Measurements from ENCODE around the gene DFFB.
"Not testable (repeated sequence)": the region's sequence is repeated elsewhere in the genome, so short reads cannot be mapped to it uniquely, and the experiment has no call there.

DFFB gene

DNA sequence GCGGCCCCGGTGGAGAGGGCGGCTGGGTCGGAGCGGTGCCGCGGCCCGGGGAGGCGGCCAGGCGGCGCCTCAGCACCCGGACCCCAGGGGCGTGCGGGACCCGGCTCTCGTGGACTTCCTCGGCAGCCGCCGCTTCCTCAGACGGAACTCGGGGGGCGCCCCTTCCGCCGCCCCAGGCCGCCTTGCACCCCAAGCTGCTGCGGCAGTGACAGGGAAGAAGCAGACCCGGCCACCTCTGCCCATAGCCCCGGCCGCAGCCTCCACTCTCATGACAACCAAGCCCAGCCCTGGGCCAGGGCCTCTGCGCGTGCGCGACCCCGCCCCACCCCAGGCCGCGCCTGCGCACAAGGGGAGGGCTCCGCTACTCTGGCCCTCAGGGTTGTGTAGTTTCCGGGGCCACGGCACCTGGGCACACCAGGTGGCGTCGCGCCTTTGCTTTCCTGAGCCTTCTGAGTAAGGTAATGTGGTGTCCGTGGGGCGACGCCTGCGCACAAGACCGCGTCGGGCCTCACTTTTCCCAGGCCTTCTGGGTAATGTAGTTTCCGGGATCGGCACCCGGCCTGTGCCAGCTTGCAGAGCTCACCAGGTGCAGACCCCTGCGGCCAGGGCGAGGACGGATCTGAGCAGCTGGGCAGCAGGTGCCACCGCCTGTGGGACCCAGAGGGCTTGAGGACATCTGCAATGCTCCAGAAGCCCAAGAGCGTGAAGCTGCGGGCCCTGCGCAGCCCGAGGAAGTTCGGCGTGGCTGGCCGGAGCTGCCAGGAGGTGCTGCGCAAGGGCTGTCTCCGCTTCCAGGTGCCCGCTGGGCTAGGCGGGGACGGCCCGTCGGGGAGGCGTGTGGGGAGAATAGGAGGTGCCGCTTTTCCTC is at the start of gene DFFB, which contains the start of gene CEP104:
Gene DFFB, plus strand, starts transcription at position 554 of the 868 bp plus-strand sequence. Its CDS starts 128 bp downstream, at position 682.
Gene CEP104, minus strand, starts transcription at position 289 of the 868 bp plus-strand sequence. CDS start 4,804 bp downstream, outside the sequence.
- peak; percentile 48 for DNase-seq (ENCODE audit: low read depth)

- no peak for DNase-seq (ENCODE audit: low read depth)
Measured at GRCh38 chr1:3807769-3808168, 49.5 kb upstream of the DFFB start.

- no peak for DNase-seq (ENCODE audit: low read depth)
Measured at GRCh38 chr1:3809680-3810079, 47.6 kb upstream of the DFFB start.

GRCh38 chr1:3810149-3810761 is 47.0 kb upstream of the DFFB start:
- not testable (repeated sequence) for DNase-seq (ENCODE audit: low read depth)

DNA sequence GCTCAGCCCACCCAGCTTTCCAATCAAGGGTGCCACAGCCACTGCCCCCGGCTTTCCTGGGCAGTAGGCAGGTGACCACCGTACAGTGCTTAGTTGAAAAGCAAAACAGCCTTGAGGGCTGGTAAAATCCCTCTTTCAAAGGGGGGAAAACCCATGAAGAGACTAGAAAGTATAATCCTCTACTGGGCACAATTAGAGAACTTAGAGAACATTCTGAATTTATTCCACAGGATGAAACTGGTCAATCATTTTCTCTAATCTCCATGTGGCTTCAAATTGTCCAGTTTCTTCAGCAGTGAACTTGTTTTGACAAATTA is 45.7 kb upstream of the DFFB start:
- DNase-seq (ENCODE audit: low read depth): no peak

- DNase-seq (ENCODE audit: low read depth): no peak
Measured at GRCh38 chr1:3814065-3814464, 43.2 kb upstream of the DFFB start.

GRCh38 chr1:3814771-3815561 is 42.3 kb upstream of the DFFB start:
- no peak for DNase-seq (ENCODE audit: low read depth)

- no peak for DNase-seq (ENCODE audit: low read depth)
Measured at GRCh38 chr1:3816331-3817137, 40.7 kb upstream of the DFFB start.

GRCh38 chr1:3817138-3817740 is 40.0 kb upstream of the DFFB start:
- DNase-seq (ENCODE audit: low read depth): no peak

GRCh38 chr1:3817821-3818597 is 39.3 kb upstream of the DFFB start:
- DNase-seq (ENCODE audit: low read depth): no peak

GRCh38 chr1:3819771-3820200 is 37.5 kb upstream of the DFFB start:
- no peak for DNase-seq (ENCODE audit: low read depth)

- DNase-seq (ENCODE audit: low read depth): no peak
Measured at GRCh38 chr1:3820316-3820715, 37.0 kb upstream of the DFFB start.

- DNase-seq (ENCODE audit: low read depth): no peak
Measured at GRCh38 chr1:3821004-3821403, 36.3 kb upstream of the DFFB start.

DNA sequence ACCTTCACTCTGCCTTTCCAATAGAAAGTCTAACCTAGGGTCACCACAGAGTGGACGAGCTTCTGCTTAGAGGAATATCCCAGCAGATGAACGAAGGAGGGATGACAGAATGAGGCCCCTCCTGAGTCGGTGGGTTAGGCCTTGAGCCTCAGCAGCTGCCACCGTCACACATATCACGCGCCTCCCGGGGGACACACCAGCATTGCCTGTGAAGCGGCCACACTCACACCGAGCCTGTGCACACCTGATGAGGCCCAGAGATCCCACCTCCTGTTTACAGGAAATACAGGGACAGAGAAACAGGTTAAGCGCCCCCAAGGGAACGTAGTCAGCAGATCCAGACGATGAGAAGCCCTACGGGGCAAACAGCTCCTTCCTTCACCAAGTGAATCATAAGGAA is 35.8 kb upstream of the DFFB start:
- no peak for DNase-seq (ENCODE audit: low read depth)

DNA sequence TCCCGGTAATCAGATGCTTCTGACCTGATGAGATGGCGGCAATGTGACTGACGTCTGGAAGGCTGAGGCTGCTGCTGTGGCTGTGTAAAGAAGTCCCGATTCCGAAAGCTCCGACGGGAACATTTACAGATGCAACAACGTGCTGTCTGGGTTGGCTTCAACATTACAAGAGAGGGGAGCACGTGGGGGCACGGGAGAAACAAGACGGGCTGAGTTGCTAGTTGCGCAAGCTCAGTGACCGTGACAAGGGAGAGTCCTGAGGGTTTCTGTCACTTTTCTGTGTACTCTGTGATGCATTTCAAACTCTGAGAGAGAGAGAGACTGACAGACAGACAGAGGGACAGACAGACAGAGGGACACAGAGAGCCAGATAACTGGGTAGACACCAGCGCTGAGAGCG is 35.4 kb upstream of the DFFB start:
- DNase-seq (ENCODE audit: low read depth): no peak

DNA sequence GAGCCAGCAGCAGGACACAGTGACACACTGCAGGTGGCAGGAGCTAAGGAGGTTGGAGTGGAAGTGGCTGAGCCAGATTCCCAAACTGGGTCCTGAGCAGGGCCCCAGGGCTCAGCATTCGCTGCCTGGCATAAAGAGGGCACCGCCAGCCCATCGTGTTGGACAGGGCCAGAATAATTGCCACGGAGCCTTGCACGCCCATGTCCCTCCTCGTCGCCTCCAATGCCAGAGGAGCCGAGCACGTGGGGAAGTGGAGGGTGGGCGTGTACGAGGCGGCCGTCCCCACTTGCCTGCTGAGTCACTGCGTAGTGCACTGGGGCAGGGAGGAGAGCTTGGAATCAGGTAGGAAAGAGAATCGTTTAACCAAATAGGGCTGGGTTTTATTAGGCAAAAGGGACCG is 34.9 kb upstream of the DFFB start:
- no peak for DNase-seq (ENCODE audit: low read depth)

DNA sequence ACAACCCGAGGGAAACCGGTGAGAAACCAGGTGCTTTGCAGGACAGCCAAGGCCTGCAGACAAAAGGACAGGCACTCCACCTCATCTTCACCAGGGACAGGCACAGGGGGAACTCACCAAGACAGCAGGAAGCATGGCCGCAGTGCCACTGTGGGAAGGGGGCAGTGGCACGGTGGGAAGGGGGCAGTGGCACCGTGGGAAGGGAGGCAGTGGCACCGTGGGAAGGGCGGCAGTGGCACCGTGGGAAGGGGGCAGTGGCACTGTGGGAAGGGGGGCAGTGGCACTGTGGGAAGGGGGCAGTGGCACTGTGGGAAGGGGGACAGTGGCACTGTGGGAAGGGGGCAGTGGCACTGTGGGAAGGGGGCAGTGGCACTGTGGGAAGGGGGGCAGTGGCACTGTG is 32.6 kb upstream of the DFFB start:
- no peak for DNase-seq (ENCODE audit: low read depth)

GRCh38 chr1:3825356-3825755 is 31.9 kb upstream of the DFFB start:
- DNase-seq (ENCODE audit: low read depth): no peak

DNA sequence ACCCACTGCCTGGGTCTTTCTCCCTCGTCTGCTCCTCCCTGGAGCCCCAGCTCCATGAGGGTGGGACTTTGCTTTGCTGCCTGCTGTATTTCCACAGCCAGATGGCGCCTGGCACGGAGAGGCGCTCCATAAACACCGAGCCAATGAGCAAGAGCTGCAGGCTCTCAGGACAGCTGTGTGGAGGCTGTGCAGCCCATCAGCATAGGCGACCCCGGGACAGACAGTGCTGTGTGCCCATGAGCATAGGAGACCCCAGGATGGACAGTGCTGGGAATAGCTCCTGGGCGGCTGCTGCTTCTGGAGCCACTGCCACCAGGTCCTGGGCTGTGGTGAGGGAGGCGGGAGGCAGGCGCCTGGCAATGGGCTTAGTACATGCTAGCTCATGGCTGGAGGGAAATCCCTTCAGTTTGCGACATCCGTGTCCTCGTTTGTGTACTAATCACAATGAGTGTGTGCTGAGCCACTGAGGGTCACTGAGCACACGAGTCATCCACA is 29.4 kb upstream of the DFFB start:
- DNase-seq (ENCODE audit: low read depth): no peak

DNA sequence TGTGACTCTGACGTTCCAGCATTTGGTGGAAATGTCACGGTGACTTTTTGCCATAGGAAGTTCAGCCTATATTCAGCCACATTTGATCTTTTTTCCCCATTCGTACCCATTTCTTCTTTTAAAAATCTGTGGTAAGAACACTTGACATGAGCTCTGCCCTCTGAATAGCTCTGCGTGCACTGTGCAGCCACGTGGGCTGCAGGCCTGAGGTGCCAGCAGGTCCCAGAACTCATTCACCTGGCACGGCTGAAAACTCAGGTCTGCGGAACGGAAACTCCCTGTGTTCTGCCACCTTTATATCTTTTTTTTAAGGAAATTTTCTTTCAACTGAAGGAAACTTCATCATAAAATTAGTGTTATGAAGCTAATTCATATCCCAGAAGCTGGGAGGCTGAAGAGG is 28.9 kb upstream of the DFFB start:
- DNase-seq (ENCODE audit: low read depth): no peak

Measured in GM04504 (cell line).